ENCODE measurements around the gene MYOM3.

DNA sequence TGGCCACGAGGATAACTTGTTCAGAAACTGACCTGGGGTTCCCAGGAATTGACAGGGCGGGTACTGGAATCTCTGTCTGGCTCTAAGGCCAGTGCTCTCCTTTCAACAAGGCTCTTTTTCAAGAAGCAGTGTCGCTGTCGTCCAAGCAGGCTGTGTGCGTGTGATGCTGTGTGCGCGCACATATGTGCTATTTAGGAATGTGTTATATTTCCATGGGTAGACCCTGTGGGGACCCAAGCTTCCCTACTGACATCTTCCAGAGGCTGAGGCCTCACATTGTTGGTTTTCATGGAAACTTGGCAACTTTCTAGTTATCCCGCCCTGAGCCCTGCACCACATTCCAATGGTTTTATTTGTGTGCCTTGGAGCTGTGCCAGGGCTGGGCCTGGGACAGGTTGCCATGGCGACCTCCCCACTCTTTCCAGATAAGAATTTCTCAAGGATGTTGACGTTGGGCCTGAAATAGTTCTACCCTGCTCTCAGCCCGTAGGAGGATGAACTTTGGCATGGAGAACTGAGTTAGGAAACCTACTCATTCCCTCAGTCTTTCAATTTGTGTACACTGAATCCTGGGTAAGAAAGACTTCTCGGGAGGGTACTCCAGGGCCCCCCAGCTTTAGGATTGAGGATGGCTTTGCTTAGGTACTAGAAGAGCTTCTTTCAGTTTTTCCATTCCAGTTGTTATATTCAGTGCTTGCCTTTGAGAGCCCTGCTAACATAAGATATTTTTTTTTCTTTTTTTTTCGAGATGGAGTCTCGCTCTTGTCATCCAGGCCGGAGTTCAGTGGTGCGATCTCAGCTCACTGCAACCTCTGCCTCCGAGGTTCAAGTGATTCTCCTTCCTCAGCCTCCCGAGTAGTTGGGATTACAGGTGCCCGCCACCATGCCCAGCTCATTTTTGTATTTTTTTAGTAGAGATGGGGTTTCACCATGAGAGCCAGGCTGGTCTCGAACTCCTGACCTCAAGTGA is 93.0 kb downstream of the MYOM3 start:
- no peak for TF ChIP-seq POLR2A (IDR thresholded peaks at IDR 0.05)
- TF ChIP-seq, protein P1, sequence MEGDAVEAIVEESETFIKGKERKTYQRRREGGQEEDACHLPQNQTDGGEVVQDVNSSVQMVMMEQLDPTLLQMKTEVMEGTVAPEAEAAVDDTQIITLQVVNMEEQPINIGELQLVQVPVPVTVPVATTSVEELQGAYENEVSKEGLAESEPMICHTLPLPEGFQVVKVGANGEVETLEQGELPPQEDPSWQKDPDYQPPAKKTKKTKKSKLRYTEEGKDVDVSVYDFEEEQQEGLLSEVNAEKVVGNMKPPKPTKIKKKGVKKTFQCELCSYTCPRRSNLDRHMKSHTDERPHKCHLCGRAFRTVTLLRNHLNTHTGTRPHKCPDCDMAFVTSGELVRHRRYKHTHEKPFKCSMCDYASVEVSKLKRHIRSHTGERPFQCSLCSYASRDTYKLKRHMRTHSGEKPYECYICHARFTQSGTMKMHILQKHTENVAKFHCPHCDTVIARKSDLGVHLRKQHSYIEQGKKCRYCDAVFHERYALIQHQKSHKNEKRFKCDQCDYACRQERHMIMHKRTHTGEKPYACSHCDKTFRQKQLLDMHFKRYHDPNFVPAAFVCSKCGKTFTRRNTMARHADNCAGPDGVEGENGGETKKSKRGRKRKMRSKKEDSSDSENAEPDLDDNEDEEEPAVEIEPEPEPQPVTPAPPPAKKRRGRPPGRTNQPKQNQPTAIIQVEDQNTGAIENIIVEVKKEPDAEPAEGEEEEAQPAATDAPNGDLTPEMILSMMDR (IDR thresholded peaks at IDR 0.05): peak in 1 of 4 experiments; percentile 34

All from prostate gland (tissue), 2 donors.